Panc1 (cell line): Measurements from ENCODE around the gene NMD3. TPM values are rescaled to one million over a fixed set of nuclear protein-coding genes. Genes with fewer than 3 reads are reported as not detected.

ENCODE experiments used
- ATAC-seq: fragments of 200-7000 bp; cut with Tn5 transposase; 2 replicates; pipeline ENCODE4 v1.9.1; 2020; ENCODE audit warnings: mild to moderate bottlenecking, moderate library complexity
- BruUV-seq: library from RNA; stranded (reverse); fragments of 400-500 nt; replicated peaks from 2 replicates; lab custom pipeline; 2021; lab: Mats Ljungman, UMichigan
- CTCF ChIA-PET: fragments of 300-600 bp; sonication (Branson Sonifier 250); formaldehyde crosslinking; loops from one replicate; lab custom pipeline; 2022; ENCODE audit warnings: antibody characterized with exemption; lab: Charles Lee
- POLR2A ChIA-PET: fragments of 300-600 bp; sonication (Branson Sonifier 250); formaldehyde crosslinking; loops from one replicate; lab custom pipeline; 2022; ENCODE audit warnings: antibody characterized with exemption; lab: Charles Lee
- DNase-seq: peaks from one replicate; pipeline ENCODE4 v3.0.0-alpha.2; 2010; ENCODE audit warnings: low read depth, low spot score
- H3K27ac ChIP-seq: 2 replicates; pipeline ENCODE4 v1.5.1; 2011; ENCODE audit warnings: mild to moderate bottlenecking, low read length, inconsistent platforms
- H3K27me3 ChIP-seq: fragments of 200-500 bp; sonication (Bioruptor generic); 2 replicates; pipeline ENCODE4 v1.6.0; 2014; ENCODE audit warnings: low read length, inconsistent platforms; ENCODE audit not compliant: control insufficient read depth, insufficient read depth
- H3K36me3 ChIP-seq: fragments of 200-500 bp; sonication (Bioruptor generic); 2 replicates; pipeline ENCODE4 v1.5.1; 2014; ENCODE audit warnings: inconsistent platforms, mild to moderate bottlenecking, low read length, moderate library complexity; ENCODE audit not compliant: control insufficient read depth, insufficient read depth
- H3K4me1 ChIP-seq: 2 replicates; pipeline ENCODE4 v1.5.1; 2011; ENCODE audit warnings: inconsistent platforms, mild to moderate bottlenecking, low read length, moderate library complexity; ENCODE audit not compliant: control insufficient read depth, insufficient read depth
- H3K4me3 ChIP-seq, 2 experiments: 2 replicates each; pipeline ENCODE4 v1.5.1; 2011 to 2012; ENCODE audit warnings: low read depth in 2 of 2, low read length in 2 of 2, mild to moderate bottlenecking in 2 of 2, inconsistent platforms in 1 of 2, moderate library complexity in 1 of 2
- H3K9me3 ChIP-seq: fragments of 200-500 bp; sonication (Bioruptor generic); 2 replicates; pipeline ENCODE4 v1.5.1; 2014; ENCODE audit warnings: low read depth, mild to moderate bottlenecking, inconsistent platforms, low read length, moderate library complexity; ENCODE audit not compliant: control insufficient read depth, insufficient read depth
- POLR2AphosphoS5 ChIP-seq: IDR thresholded peaks from 2 replicates; pipeline ENCODE4 v1.6.1; 2012; ENCODE audit warnings: mild to moderate bottlenecking, low read depth, low read length, moderate library complexity
- REST ChIP-seq, 2 experiments: IDR thresholded peaks; 2 replicates each; pipeline ENCODE4 v1.6.1; 2011 to 2012; ENCODE audit warnings: low read depth in 2 of 2, control low read depth in 1 of 2, low read length in 1 of 2, mild to moderate bottlenecking in 1 of 2, moderate library complexity in 1 of 2; ENCODE audit not compliant: insufficient read depth in 1 of 2
- SIN3A ChIP-seq: IDR thresholded peaks from 2 replicates; pipeline ENCODE4 v1.6.1; 2012; ENCODE audit warnings: low read depth, mild to moderate bottlenecking, low read length, moderate library complexity, borderline replicate concordance; ENCODE audit not compliant: insufficient read depth
- TCF7L2 ChIP-seq: IDR thresholded peaks from 2 replicates; pipeline ENCODE4 v1.6.1; 2011; ENCODE audit warnings: mild to moderate bottlenecking, low read depth, low read length, inconsistent platforms
- in situ Hi-C: cut with HindIII; loops from 2 replicates; pipeline ENCODE4 v1.10.0; 2016; ENCODE audit warnings: low sequenced_read_pairs, low pct_unique_long_range_greater_than_20kb
- intact Hi-C: fragments of 100-400 bp; cut with micrococcal nuclease; formaldehyde crosslinking; loops from one replicate; pipeline ENCODE4 v1.10.0; 2022; ENCODE audit not compliant: unreplicated experiment
- total RNA-seq: library from RNA; stranded (reverse); gene quantifications from one replicate; pipeline ENCODE4 v1.2.1, GENCODE V29; 2021; ENCODE audit not compliant: unreplicated experiment
- TF ChIP-seq, protein P1 (sequence below): fragments of 450-650 bp; IDR thresholded peaks from 2 replicates; pipeline ENCODE4 v1.5.1; 2017; ENCODE audit warnings: mild to moderate bottlenecking

NMD3 gene
- total RNA-seq, 1 experiment from 2014 or later: 64.6 TPM

DNA sequence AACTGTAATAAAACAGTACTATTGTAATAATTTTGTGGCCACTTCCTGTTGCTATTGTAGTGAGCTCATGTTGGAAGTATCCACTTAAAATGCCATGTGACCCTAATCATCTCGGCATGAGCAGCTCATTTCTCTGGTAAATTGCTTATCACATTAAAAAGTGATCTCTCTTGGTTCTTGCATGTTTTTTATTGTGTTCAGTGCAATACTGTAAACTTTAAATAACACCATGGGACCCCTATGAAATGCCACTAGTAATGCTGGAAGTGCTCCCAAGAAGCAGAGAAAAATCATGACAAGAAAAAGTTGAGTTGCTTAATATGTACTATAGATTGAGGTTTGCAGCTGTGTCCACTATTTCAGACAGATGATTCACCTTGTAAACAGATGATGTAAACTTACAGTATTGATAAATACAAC, 45.6 kb downstream of the NMD3 start:
- ChIA-PET CTCF (no interaction called here), POLR2A (no interaction called here)
- peaks cover 14% of the 10 kb centered on the region; the same call in 1 of the 2 replicates for H3K9me3 ChIP-seq
- H3K27ac ChIP-seq: no peak overlapping the region
- ATAC-seq (peak; percentile 80), DNase-seq (peak; percentile 84)
- BruUV-seq: no TSS peak
- 0 out of 2 replicates have a peak, but pooled peaks cover 4% of the 10 kb centered on the region for H3K4me1 ChIP-seq
- no peak overlapping the region for H3K4me3 ChIP-seq
- in situ Hi-C loops: no loop called here
- TF ChIP-seq POLR2AphosphoS5: no peak
- TF ChIP-seq, protein P1, sequence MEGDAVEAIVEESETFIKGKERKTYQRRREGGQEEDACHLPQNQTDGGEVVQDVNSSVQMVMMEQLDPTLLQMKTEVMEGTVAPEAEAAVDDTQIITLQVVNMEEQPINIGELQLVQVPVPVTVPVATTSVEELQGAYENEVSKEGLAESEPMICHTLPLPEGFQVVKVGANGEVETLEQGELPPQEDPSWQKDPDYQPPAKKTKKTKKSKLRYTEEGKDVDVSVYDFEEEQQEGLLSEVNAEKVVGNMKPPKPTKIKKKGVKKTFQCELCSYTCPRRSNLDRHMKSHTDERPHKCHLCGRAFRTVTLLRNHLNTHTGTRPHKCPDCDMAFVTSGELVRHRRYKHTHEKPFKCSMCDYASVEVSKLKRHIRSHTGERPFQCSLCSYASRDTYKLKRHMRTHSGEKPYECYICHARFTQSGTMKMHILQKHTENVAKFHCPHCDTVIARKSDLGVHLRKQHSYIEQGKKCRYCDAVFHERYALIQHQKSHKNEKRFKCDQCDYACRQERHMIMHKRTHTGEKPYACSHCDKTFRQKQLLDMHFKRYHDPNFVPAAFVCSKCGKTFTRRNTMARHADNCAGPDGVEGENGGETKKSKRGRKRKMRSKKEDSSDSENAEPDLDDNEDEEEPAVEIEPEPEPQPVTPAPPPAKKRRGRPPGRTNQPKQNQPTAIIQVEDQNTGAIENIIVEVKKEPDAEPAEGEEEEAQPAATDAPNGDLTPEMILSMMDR: no peak
- TF ChIP-seq SIN3A: no peak
- no peak for TF ChIP-seq REST (IDR thresholded peaks at IDR 0.05; ENCODE audit: insufficient read depth in 1 of 2, low read depth in 2 of 2, low read length in 1 of 2)
- no peak for TF ChIP-seq TCF7L2
- intact Hi-C loops: no loop called here
- H3K36me3 ChIP-seq: no peaks in the 10 kb centered on the region
- no peaks in the 10 kb centered on the region for H3K27me3 ChIP-seq

- no peak overlapping the region for H3K4me3 ChIP-seq
- H3K27me3 ChIP-seq: no peaks in the 10 kb centered on the region
- 0 out of 2 replicates have a peak, but pooled peaks cover 4% of the 10 kb centered on the region for H3K4me1 ChIP-seq
- BruUV-seq: no TSS peak
- DNase-seq (no peak), ATAC-seq (no peak)
- ChIA-PET CTCF (no interaction called here), POLR2A (no interaction called here)
- H3K27ac ChIP-seq: no peak overlapping the region
- TF ChIP-seq, protein P1: no peak
- TF ChIP-seq SIN3A (no peak), REST (IDR thresholded peaks at IDR 0.05; ENCODE audit: insufficient read depth in 1 of 2, low read depth in 2 of 2, low read length in 1 of 2) (no peak), POLR2AphosphoS5 (no peak), TCF7L2 (no peak)
- in situ Hi-C loops: no loop called here
- no peaks in the 10 kb centered on the region for H3K36me3 ChIP-seq
- intact Hi-C loops: no loop called here
- peaks cover 14% of the 10 kb centered on the region; the same call in 1 of the 2 replicates for H3K9me3 ChIP-seq
Observed at GRCh38 chr3:161267646-161268045, 46.5 kb downstream of the NMD3 start.
